Endothelial cell of umbilical vein (primary cell): ENCODE data around the gene AUTS2. TPM values are rescaled to one million over a fixed set of nuclear protein-coding genes. Genes with fewer than 3 reads are reported as not detected.

Experiments
- BruUV-seq: library from RNA; stranded (reverse); fragments of 400-500 nt; replicated peaks from 2 replicates; lab custom pipeline; 2021; lab: Mats Ljungman, UMichigan
- CTCF ChIA-PET: fragments of 300-600, 350-600 bp; sonication (Branson Sonifier 250); formaldehyde crosslinking; loops from one replicate; lab custom pipeline; 2021; ENCODE audit warnings: antibody characterized with exemption, inconsistent platforms; lab: Charles Lee
- POLR2A ChIA-PET: fragments of 300-600, 350-600 bp; sonication (Branson Sonifier 250); formaldehyde crosslinking; loops from one replicate; lab custom pipeline; 2021; ENCODE audit warnings: antibody characterized with exemption, inconsistent platforms; lab: Charles Lee
- DNase-seq: peaks from one replicate; pipeline ENCODE4 v3.0.0-alpha.2; 2011; ENCODE audit warnings: low read depth, low spot score
- FAIRE-seq: peaks from 2 replicates; lab custom pipeline; 2011; peaks lifted over from hg19 to GRCh38; lab: Jason Lieb, UNC
- H2AFZ ChIP-seq: 2 replicates; pipeline ENCODE4 v1.6.0; 2012; ENCODE audit warnings: low read depth, low read length, control low read depth, inconsistent platforms
- H3K27ac ChIP-seq: 2 replicates; pipeline ENCODE4 v1.5.1; 2011; ENCODE audit warnings: low read depth, mild to moderate bottlenecking, control low read depth, low read length, moderate library complexity; ENCODE audit not compliant: insufficient read depth
- H3K27me3 ChIP-seq, 2 experiments: 2 replicates each; pipeline versions ENCODE4 v1.6.0 to v1.6.1; 2011; ENCODE audit warnings: low read length in 2 of 2, mixed read lengths in 1 of 2; ENCODE audit not compliant: control insufficient read depth in 2 of 2, insufficient read depth in 2 of 2
- H3K36me3 ChIP-seq, 2 experiments: 2 replicates in 1 of 2; 3 replicates in 1 of 2; pipeline ENCODE4 v1.5.1; 2011; ENCODE audit warnings: low read length in 2 of 2, mild to moderate bottlenecking in 1 of 2, moderate library complexity in 1 of 2; ENCODE audit not compliant: control insufficient read depth in 2 of 2, insufficient read depth in 2 of 2; ENCODE audit errors: extremely low read depth in 1 of 2
- H3K4me1 ChIP-seq: 3 replicates; pipeline ENCODE4 v1.5.1; 2011; ENCODE audit warnings: mild to moderate bottlenecking, low read length; ENCODE audit not compliant: control insufficient read depth, insufficient read depth; ENCODE audit errors: extremely low read depth
- H3K4me2 ChIP-seq: 2 replicates; pipeline ENCODE4 v1.6.1; 2011; ENCODE audit warnings: low read length, control low read depth, mixed read lengths; ENCODE audit not compliant: insufficient read depth
- H3K4me3 ChIP-seq, 3 experiments: fragments of 200-600 bp in 1 of 3; sonication (generic), shearing (Covaris generic) in 1 of 3; replicated peaks in 1 of 3; 2 replicates each; pipeline ENCODE4 v1.5.1; 2011 to 2016; ENCODE audit warnings: control low read depth in 3 of 3, low read length in 3 of 3, mild to moderate bottlenecking in 2 of 3, inconsistent platforms in 1 of 3, low read depth in 1 of 3, moderate library complexity in 1 of 3; ENCODE audit not compliant: insufficient read depth in 1 of 3
- H3K79me2 ChIP-seq: 2 replicates; pipeline ENCODE4 v1.6.0; 2012; ENCODE audit warnings: low read length, inconsistent platforms; ENCODE audit not compliant: control insufficient read depth, insufficient read depth
- H3K9ac ChIP-seq: replicated peaks from 2 replicates; pipeline ENCODE3; 2011; ENCODE audit warnings: low read length, control low read depth; ENCODE audit not compliant: insufficient read depth; ENCODE audit errors: extremely low read depth
- H3K9me1 ChIP-seq: replicated peaks from 3 replicates; pipeline ENCODE4 v1.6.0; 2011; ENCODE audit warnings: mild to moderate bottlenecking, low read length; ENCODE audit not compliant: control insufficient read depth, insufficient read depth; ENCODE audit errors: extremely low read depth
- H3K9me3 ChIP-seq: replicated peaks from 2 replicates; pipeline ENCODE4 v1.5.1; 2012; ENCODE audit warnings: low read length, inconsistent platforms; ENCODE audit not compliant: control insufficient read depth, insufficient read depth
- H4K20me1 ChIP-seq: replicated peaks from 2 replicates; pipeline ENCODE3; 2011; ENCODE audit warnings: mild to moderate bottlenecking, low read length; ENCODE audit not compliant: control insufficient read depth, insufficient read depth; ENCODE audit errors: extremely low read depth
- EZH2 ChIP-seq: IDR thresholded peaks from 2 replicates; pipeline ENCODE4 v1.6.1; 2012; ENCODE audit warnings: borderline replicate concordance, low read depth, mild to moderate bottlenecking, moderate library complexity, low read length, inconsistent platforms; ENCODE audit not compliant: severe bottlenecking
- FOS ChIP-seq: IDR thresholded peaks from 2 replicates; pipeline ENCODE4 v1.6.1; 2011; ENCODE audit warnings: mild to moderate bottlenecking, low read length, moderate library complexity, borderline replicate concordance; ENCODE audit not compliant: insufficient read depth
- GATA2 ChIP-seq: IDR thresholded peaks from 2 replicates; pipeline ENCODE4 v1.7.0; 2011; ENCODE audit warnings: low read depth, mild to moderate bottlenecking, moderate library complexity, mixed read lengths, low read length; ENCODE audit not compliant: insufficient read length, insufficient read depth
- JUN ChIP-seq: IDR thresholded peaks from 2 replicates; pipeline ENCODE4 v1.6.1; 2011; ENCODE audit warnings: borderline replicate concordance, low read depth; ENCODE audit not compliant: insufficient read length, insufficient read depth
- MYC ChIP-seq: IDR thresholded peaks from one replicate; pipeline ENCODE4 v1.6.1; 2011; ENCODE audit warnings: mild to moderate bottlenecking, low read depth, low read length
- POLR2A ChIP-seq: IDR thresholded peaks from 2 replicates; pipeline ENCODE4 v1.6.1; 2012; ENCODE audit warnings: low read depth, mild to moderate bottlenecking, control low read depth, low read length
- POLR2AphosphoS5 ChIP-seq: IDR thresholded peaks from 2 replicates; pipeline ENCODE4 v1.6.1; 2012; ENCODE audit warnings: low read depth, mild to moderate bottlenecking, control low read depth, low read length, moderate library complexity; ENCODE audit not compliant: insufficient read depth
- dilution Hi-C: fragments of 300-500 bp; cut with MboI; formaldehyde crosslinking; loops from one replicate; pipeline ENCODE4 v1.15.0; 2019; ENCODE audit warnings: low sequenced_read_pairs; ENCODE audit not compliant: extremely low pct_ligation_motif_present
- intact Hi-C: fragments of 100-400 bp; cut with micrococcal nuclease; formaldehyde crosslinking; loops from one replicate; pipeline ENCODE4 v1.10.0; 2022
- polyA plus RNA-seq, 4 experiments: library from polyadenylated mRNA; depleted of rRNA in 3 of 4; stranded (reverse) in 3 of 4; unstranded in 1 of 4; fragments of >200 nt; gene quantifications; 2 replicates each; pipeline versions ENCODE4 v1.2.1 to v1.2.3, GENCODE V29; 2011 to 2012; ENCODE audit warnings: missing spikeins in 1 of 4
- total RNA-seq: library from RNA; stranded (reverse); gene quantifications from 2 replicates; pipeline ENCODE4 v1.2.3, GENCODE V29; 2021
- TF ChIP-seq, protein P1 (sequence below), 2 donors: IDR thresholded peaks; 1 replicate in 1 of 2; 2 replicates in 1 of 2; pipeline ENCODE4 v1.5.1; 2011; ENCODE audit warnings: low read length in 2 of 2, mild to moderate bottlenecking in 2 of 2, moderate library complexity in 2 of 2, control low read depth in 1 of 2, inconsistent platforms in 1 of 2, low read depth in 1 of 2; ENCODE audit not compliant: insufficient read depth in 1 of 2; ENCODE audit errors: extremely low read depth in 1 of 2
- TF ChIP-seq, protein P2 (sequence below): IDR thresholded peaks from 2 replicates; pipeline ENCODE4 v1.6.1; 2011; ENCODE audit not compliant: insufficient read depth, insufficient read length

AUTS2 gene
- total and polyA plus RNA-seq, 2 donors (not counting 3 experiments of a cell fraction or from before 2014, with no cell fraction given) = 0.59 to 8.0 TPM

DNA sequence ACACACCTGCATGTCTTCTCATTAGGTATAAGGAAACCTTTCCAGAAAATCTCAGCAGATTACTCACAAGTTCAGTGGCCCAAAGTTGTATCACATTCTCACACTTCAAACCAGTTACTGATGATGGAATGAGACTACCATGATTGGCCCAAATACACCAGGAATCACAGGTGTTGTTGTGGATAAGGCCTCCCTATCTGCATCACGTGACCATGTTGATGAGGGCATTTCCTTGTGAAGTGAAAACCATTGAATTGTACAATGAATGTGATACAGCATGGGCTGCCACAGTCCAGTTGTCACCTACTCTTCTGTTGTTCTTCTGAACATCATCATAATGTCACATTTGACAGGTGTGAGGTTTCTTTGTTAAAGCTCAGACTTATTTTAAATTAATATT lies 431.7 kb downstream of the AUTS2 start:
- H2AFZ ChIP-seq = no peak overlapping the region
- dilution Hi-C loops = no loop called here
- no TSS peak for BruUV-seq
- no peak overlapping the region for H3K4me2 ChIP-seq
- H4K20me1 ChIP-seq = no peaks in the 10 kb centered on the region
- POLR2A ChIA-PET = no interaction called here
- FAIRE-seq (no peak), DNase-seq (no peak)
- no peaks in the 10 kb centered on the region for H3K9me3 ChIP-seq
- no peak overlapping the region for H3K9ac ChIP-seq
- no peak overlapping the region for H3K27ac ChIP-seq
- H3K79me2 ChIP-seq = no peaks in the 10 kb centered on the region
- intact Hi-C loops = no loop called here
- no peak overlapping the region for H3K4me3 ChIP-seq
- CTCF ChIA-PET = no interaction called here
- H3K4me1 ChIP-seq = no peaks in the 10 kb centered on the region
- H3K27me3 ChIP-seq = no peaks in the 10 kb centered on the region
- no peaks in the 10 kb centered on the region for H3K36me3 ChIP-seq
- no peaks in the 10 kb centered on the region for H3K9me1 ChIP-seq
- TF ChIP-seq POLR2A = no peak
- TF ChIP-seq JUN = no peak
- TF ChIP-seq, protein P1, sequence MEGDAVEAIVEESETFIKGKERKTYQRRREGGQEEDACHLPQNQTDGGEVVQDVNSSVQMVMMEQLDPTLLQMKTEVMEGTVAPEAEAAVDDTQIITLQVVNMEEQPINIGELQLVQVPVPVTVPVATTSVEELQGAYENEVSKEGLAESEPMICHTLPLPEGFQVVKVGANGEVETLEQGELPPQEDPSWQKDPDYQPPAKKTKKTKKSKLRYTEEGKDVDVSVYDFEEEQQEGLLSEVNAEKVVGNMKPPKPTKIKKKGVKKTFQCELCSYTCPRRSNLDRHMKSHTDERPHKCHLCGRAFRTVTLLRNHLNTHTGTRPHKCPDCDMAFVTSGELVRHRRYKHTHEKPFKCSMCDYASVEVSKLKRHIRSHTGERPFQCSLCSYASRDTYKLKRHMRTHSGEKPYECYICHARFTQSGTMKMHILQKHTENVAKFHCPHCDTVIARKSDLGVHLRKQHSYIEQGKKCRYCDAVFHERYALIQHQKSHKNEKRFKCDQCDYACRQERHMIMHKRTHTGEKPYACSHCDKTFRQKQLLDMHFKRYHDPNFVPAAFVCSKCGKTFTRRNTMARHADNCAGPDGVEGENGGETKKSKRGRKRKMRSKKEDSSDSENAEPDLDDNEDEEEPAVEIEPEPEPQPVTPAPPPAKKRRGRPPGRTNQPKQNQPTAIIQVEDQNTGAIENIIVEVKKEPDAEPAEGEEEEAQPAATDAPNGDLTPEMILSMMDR (IDR thresholded peaks at IDR 0.05; ENCODE audit: extremely low read depth in 1 of 2, insufficient read depth in 1 of 2, low read depth in 1 of 2, low read length in 2 of 2) = no peak
- TF ChIP-seq, protein P2, sequence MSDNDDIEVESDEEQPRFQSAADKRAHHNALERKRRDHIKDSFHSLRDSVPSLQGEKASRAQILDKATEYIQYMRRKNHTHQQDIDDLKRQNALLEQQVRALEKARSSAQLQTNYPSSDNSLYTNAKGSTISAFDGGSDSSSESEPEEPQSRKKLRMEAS = no peak
- TF ChIP-seq MYC = no peak
- TF ChIP-seq EZH2 = no peak
- no peak for TF ChIP-seq POLR2AphosphoS5
- TF ChIP-seq GATA2 = no peak
- TF ChIP-seq FOS = no peak
